ENCODE data around the gene PUS10. TPM values are rescaled to one million over a fixed set of nuclear protein-coding genes. Genes with fewer than 3 reads are reported as not detected.
"Not testable (repeated sequence)": the region's sequence is repeated elsewhere in the genome, so short reads cannot be mapped to it uniquely, and the experiment has no call there.

Gene PUS10
- 2.8 TPM for total RNA-seq
- long read RNA-seq, partial matches to known transcripts = 1 of 4 reads
- long read RNA-seq, other reads (novel, unspliced or antisense) = 2 of 4 reads

GRCh38 chr2:61017556-61018317, at the start of gene PUS10, which contains the start of gene PEX13:
Gene PUS10, minus strand, starts transcription at chr2:61018255. Its CDS starts 6,365 bp downstream, at chr2:61011890.
Gene PEX13, plus strand, starts transcription at chr2:61017720. Its CDS starts 40 bp downstream, at chr2:61017760.
- DNase-seq (ENCODE audit: low spot score) = no peak

GRCh38 chr2:61065714-61066709, 48.0 kb upstream of the PUS10 start, which contains the start of gene SANBR:
Gene SANBR, plus strand, starts transcription at chr2:61065871. Its CDS starts 4,480 bp downstream, at chr2:61070351.
- DNase-seq (ENCODE audit: low spot score) = peak; percentile 95

- DNase-seq (ENCODE audit: low spot score) = no peak
These were observed 41.3 kb upstream of the PUS10 start for GRCh38 chr2:61059382-61059781.

- no peak for DNase-seq (ENCODE audit: low spot score)
These were observed 39.5 kb upstream of the PUS10 start for GRCh38 chr2:61057562-61057961.

- DNase-seq (ENCODE audit: low spot score) = no peak
These were observed 37.5 kb upstream of the PUS10 start for GRCh38 chr2:61055557-61055956.

- no peak for DNase-seq (ENCODE audit: low spot score)
These were observed 27.9 kb upstream of the PUS10 start for GRCh38 chr2:61045999-61046398.

- no peak for DNase-seq (ENCODE audit: low spot score)
These were observed 27.2 kb upstream of the PUS10 start for GRCh38 chr2:61045226-61045625.

GRCh38 chr2:61044636-61045035, 26.6 kb upstream of the PUS10 start:
- no peak for DNase-seq (ENCODE audit: low spot score)

GRCh38 chr2:61042807-61043206, 24.8 kb upstream of the PUS10 start:
- no peak for DNase-seq (ENCODE audit: low spot score)

- not testable (repeated sequence) for DNase-seq (ENCODE audit: low spot score)
These were observed 18.6 kb upstream of the PUS10 start for GRCh38 chr2:61036643-61037042.

GRCh38 chr2:61034592-61034991, 16.5 kb upstream of the PUS10 start:
- DNase-seq (ENCODE audit: low spot score) = not testable (repeated sequence)

GRCh38 chr2:61029533-61029932, 11.5 kb upstream of the PUS10 start:
- DNase-seq (ENCODE audit: low spot score) = no peak

GRCh38 chr2:61023670-61024069, 5.6 kb upstream of the PUS10 start:
- no peak for DNase-seq (ENCODE audit: low spot score)

GRCh38 chr2:61021228-61021660, 3.2 kb upstream of the PUS10 start:
- no peak for DNase-seq (ENCODE audit: low spot score)

- no peak for DNase-seq (ENCODE audit: low spot score)
These were observed 743 bp upstream of the PUS10 start for GRCh38 chr2:61018798-61019197.

- DNase-seq (ENCODE audit: low spot score) = no peak
These were observed 282 bp upstream of the PUS10 start for GRCh38 chr2:61018318-61018755.

GRCh38 chr2:61017003-61017555, 976 bp downstream of the PUS10 start:
- no peak for DNase-seq (ENCODE audit: low spot score)

GRCh38 chr2:61016392-61017002, 1.6 kb downstream of the PUS10 start:
- no peak for DNase-seq (ENCODE audit: low spot score)

GRCh38 chr2:61015976-61016375, 2.1 kb downstream of the PUS10 start:
- DNase-seq (ENCODE audit: low spot score) = no peak

- DNase-seq (ENCODE audit: low spot score) = no peak
These were observed 3.3 kb downstream of the PUS10 start for GRCh38 chr2:61014763-61015162.

- no peak for DNase-seq (ENCODE audit: low spot score)
These were observed 4.7 kb downstream of the PUS10 start for GRCh38 chr2:61013382-61013781.
